ENCODE data around the gene RHOBTB3.

RHOBTB3 gene

DNA sequence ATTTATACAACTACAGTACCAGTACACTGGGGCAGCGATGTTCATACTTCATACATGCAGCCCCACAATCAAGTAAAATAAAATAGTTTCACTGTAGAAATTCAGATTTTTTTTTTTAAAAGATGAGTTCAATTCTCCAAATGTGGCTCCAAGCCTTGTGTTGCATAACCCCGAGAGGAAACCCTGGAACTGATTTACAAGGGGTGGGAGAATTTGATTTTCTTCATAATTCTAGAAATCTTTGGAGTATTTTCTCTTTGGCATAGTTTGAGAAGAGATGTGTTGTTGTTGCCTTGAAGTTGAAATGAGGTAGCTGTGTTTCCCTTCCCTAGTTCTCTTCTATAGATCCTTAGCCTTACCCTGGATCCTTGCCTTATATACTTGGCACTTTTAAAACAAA lies 3.1 kb downstream of the RHOBTB3 start:
- peaks cover 24% of the 10 kb centered on the region for H3K4me1 Mint-ChIP-seq
- no peak overlapping the region for H3K4me3 Mint-ChIP-seq
- H3K36me3 Mint-ChIP-seq, result no peaks in the 10 kb centered on the region
- no peak overlapping the region for H3K27ac Mint-ChIP-seq
- H3K27me3 Mint-ChIP-seq, result peaks cover 40% of the 10 kb centered on the region
- CTCF ChIA-PET, result interaction anchor here (0.9 to 1.3 kb wide), 3 partner anchors 11 to 48 kb away, joined by 3 read pairs; no protein-coding TSS in a partner anchor
- no peaks in the 10 kb centered on the region for H3K9me3 Mint-ChIP-seq
- no peak for DNase-seq

GRCh38 chr5:95734906-95735305 lies 3.8 kb downstream of the RHOBTB3 start:
- Mint-ChIP-seq H3K9me3 (no peaks in the 10 kb centered on the region), H3K4me3 (no peak overlapping the region), H3K27ac (no peak overlapping the region), H3K36me3 (no peaks in the 10 kb centered on the region), H3K27me3 (peaks cover 35% of the 10 kb centered on the region), H3K4me1 (peaks cover 19% of the 10 kb centered on the region)
- no peak for DNase-seq
- CTCF ChIA-PET, result interaction anchor here (1.0 to 1.3 kb wide), 2 partner anchors 16 to 47 kb away, joined by 3 read pairs; no protein-coding TSS in a partner anchor

GRCh38 chr5:95735406-95735805 lies 4.3 kb downstream of the RHOBTB3 start:
- Mint-ChIP-seq H3K4me1 (peaks cover 14% of the 10 kb centered on the region), H3K9me3 (no peaks in the 10 kb centered on the region), H3K27ac (no peak overlapping the region), H3K4me3 (no peak overlapping the region), H3K27me3 (peaks cover 33% of the 10 kb centered on the region), H3K36me3 (no peaks in the 10 kb centered on the region)
- CTCF ChIA-PET, result interaction anchor here (0.6 to 1.3 kb wide), 3 partner anchors 16 to 87 kb away, joined by 3 read pairs; partner anchors contain the start of gene GLRX
- DNase-seq, result no peak

DNA sequence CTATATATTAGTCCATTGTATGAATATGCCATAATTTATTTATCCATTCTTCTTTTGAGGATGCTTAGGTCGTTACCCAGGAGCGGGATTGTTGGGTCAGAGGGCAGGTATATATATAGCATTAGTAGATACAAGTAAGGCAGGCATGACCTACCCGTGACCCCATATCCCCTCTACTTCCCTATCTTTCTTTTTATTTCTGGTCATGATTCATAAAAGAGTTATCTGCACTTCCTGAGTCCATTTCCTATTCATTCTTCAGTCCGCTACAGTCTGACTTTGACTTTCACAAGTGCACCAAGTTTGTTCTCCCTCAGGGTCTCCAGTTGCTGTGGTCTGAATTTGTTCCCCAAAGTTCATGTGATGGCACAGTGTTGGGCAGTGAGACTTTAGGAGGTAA lies 6.9 kb downstream of the RHOBTB3 start:
- DNase-seq, result no peak
- Mint-ChIP-seq H3K9me3 (no peaks in the 10 kb centered on the region), H3K36me3 (no peaks in the 10 kb centered on the region), H3K4me1 (no peaks in the 10 kb centered on the region), H3K27me3 (peaks cover 13% of the 10 kb centered on the region), H3K4me3 (no peak overlapping the region), H3K27ac (no peak overlapping the region)
- CTCF ChIA-PET, result no interaction called here

DNA sequence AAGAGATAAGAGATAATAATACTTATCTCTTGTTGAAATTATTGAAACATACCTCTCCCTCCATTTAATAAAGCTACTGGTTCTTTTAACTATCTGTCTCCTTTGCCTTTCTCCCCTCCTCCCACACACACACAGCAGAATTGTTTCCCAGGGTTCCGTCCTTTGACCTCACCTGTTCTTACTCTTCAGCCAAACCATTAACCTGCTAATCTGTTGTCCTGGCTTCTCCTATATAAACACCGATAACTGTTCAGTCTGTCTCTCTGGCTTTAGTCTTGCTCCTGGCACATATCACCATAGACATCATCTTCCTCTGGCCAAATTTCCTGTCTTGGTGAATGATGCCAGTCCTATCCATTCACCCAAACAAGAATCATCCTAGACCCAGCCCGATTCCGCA lies 7.7 kb downstream of the RHOBTB3 start:
- no peaks in the 10 kb centered on the region for H3K4me1 Mint-ChIP-seq
- no peaks in the 10 kb centered on the region for H3K36me3 Mint-ChIP-seq
- H3K9me3 Mint-ChIP-seq, result no peaks in the 10 kb centered on the region
- H3K27me3 Mint-ChIP-seq, result peaks cover 21% of the 10 kb centered on the region
- no peak overlapping the region for H3K4me3 Mint-ChIP-seq
- no peak overlapping the region for H3K27ac Mint-ChIP-seq
- CTCF ChIA-PET, result no interaction called here
- no peak for DNase-seq

GRCh38 chr5:95739857-95740256 lies 8.7 kb downstream of the RHOBTB3 start:
- H3K9me3 Mint-ChIP-seq, result no peaks in the 10 kb centered on the region
- no peak overlapping the region for H3K27ac Mint-ChIP-seq
- H3K4me3 Mint-ChIP-seq, result no peak overlapping the region
- CTCF ChIA-PET, result no interaction called here
- H3K36me3 Mint-ChIP-seq, result no peaks in the 10 kb centered on the region
- DNase-seq, result no peak
- H3K27me3 Mint-ChIP-seq, result peaks cover 21% of the 10 kb centered on the region
- H3K4me1 Mint-ChIP-seq, result no peaks in the 10 kb centered on the region

GRCh38 chr5:95741458-95741857 lies 10.3 kb downstream of the RHOBTB3 start:
- no peaks in the 10 kb centered on the region for H3K4me1 Mint-ChIP-seq
- CTCF ChIA-PET, result no interaction called here
- no peak for DNase-seq
- H3K27ac Mint-ChIP-seq, result no peak overlapping the region
- H3K36me3 Mint-ChIP-seq, result no peaks in the 10 kb centered on the region
- peaks cover 10% of the 10 kb centered on the region for H3K27me3 Mint-ChIP-seq
- H3K9me3 Mint-ChIP-seq, result no peaks in the 10 kb centered on the region
- H3K4me3 Mint-ChIP-seq, result no peak overlapping the region

GRCh38 chr5:95743232-95743631 lies 12.1 kb downstream of the RHOBTB3 start:
- no peak overlapping the region for H3K4me3 Mint-ChIP-seq
- CTCF ChIA-PET, result no interaction called here
- no peak for DNase-seq
- peaks cover 15% of the 10 kb centered on the region for H3K27me3 Mint-ChIP-seq
- no peaks in the 10 kb centered on the region for H3K36me3 Mint-ChIP-seq
- H3K4me1 Mint-ChIP-seq, result peaks cover 5% of the 10 kb centered on the region
- no peaks in the 10 kb centered on the region for H3K9me3 Mint-ChIP-seq
- H3K27ac Mint-ChIP-seq, result no peak overlapping the region

- DNase-seq, result no peak
- no peaks in the 10 kb centered on the region for H3K9me3 Mint-ChIP-seq
- H3K36me3 Mint-ChIP-seq, result no peaks in the 10 kb centered on the region
- CTCF ChIA-PET, result no interaction called here
- H3K27me3 Mint-ChIP-seq, result peaks cover 15% of the 10 kb centered on the region
- H3K4me1 Mint-ChIP-seq, result peaks cover 5% of the 10 kb centered on the region
- no peak overlapping the region for H3K4me3 Mint-ChIP-seq
- H3K27ac Mint-ChIP-seq, result no peak overlapping the region
Observed at GRCh38 chr5:95743877-95744276, 12.7 kb downstream of the RHOBTB3 start.

GRCh38 chr5:95746194-95746593 lies 15.1 kb downstream of the RHOBTB3 start:
- CTCF ChIA-PET, result interaction anchor here (1.4 kb wide), 2 partner anchors 13 to 82 kb away, joined by 3 read pairs; no protein-coding TSS in a partner anchor
- Mint-ChIP-seq H3K4me3 (no peak overlapping the region), H3K9me3 (no peaks in the 10 kb centered on the region), H3K36me3 (no peaks in the 10 kb centered on the region), H3K27me3 (peaks cover 15% of the 10 kb centered on the region), H3K4me1 (peaks cover 5% of the 10 kb centered on the region), H3K27ac (no peak overlapping the region)
- DNase-seq, result no peak

GRCh38 chr5:95746722-95747679 lies 15.9 kb downstream of the RHOBTB3 start:
- DNase-seq, result no peak
- Mint-ChIP-seq H3K27me3 (peaks cover 15% of the 10 kb centered on the region), H3K4me1 (peaks cover 5% of the 10 kb centered on the region), H3K9me3 (no peaks in the 10 kb centered on the region), H3K27ac (no peak overlapping the region), H3K36me3 (no peaks in the 10 kb centered on the region), H3K4me3 (no peak overlapping the region)
- CTCF ChIA-PET, result interaction anchor here (1.4 kb wide), 1 partner anchor 83 kb away, joined by 3 read pairs; no protein-coding TSS in a partner anchor

- DNase-seq, result no peak
- no peaks in the 10 kb centered on the region for H3K9me3 Mint-ChIP-seq
- H3K27ac Mint-ChIP-seq, result no peak overlapping the region
- peaks cover 15% of the 10 kb centered on the region for H3K27me3 Mint-ChIP-seq
- CTCF ChIA-PET, result interaction anchor here (1.0 to 1.6 kb wide), 2 partner anchors 12 to 83 kb away, joined by 3 to 6 read pairs; no protein-coding TSS in a partner anchor
- peaks cover 5% of the 10 kb centered on the region for H3K4me1 Mint-ChIP-seq
- no peak overlapping the region for H3K4me3 Mint-ChIP-seq
- no peaks in the 10 kb centered on the region for H3K36me3 Mint-ChIP-seq
Observed at GRCh38 chr5:95748133-95748532, 17.0 kb downstream of the RHOBTB3 start.

DNA sequence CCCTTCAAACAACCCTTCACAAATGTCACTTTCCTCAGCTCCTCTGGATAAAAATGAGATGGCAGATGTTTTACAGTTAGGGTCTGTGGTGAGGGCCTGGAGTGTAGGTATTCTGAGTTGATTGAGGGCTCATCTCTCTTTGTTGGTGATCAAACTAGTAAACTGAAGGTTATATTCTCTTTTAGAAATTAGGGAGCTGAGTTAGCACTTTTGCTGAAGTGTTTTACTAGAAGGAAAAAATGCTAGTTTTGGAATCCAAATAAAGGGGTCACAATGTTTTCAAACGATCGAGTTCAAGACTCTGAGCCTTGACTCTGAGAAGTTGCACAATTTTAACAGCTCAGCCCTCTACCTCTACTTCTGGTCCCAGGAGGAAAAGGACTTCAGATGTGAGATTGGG lies 23.4 kb downstream of the RHOBTB3 start:
- no peak for DNase-seq
- CTCF ChIA-PET, result no interaction called here
- peaks cover 8% of the 10 kb centered on the region for H3K27me3 Mint-ChIP-seq
- no peak overlapping the region for H3K4me3 Mint-ChIP-seq
- H3K9me3 Mint-ChIP-seq, result no peaks in the 10 kb centered on the region
- peaks cover 3% of the 10 kb centered on the region for H3K4me1 Mint-ChIP-seq
- H3K27ac Mint-ChIP-seq, result no peak overlapping the region
- no peaks in the 10 kb centered on the region for H3K36me3 Mint-ChIP-seq

GRCh38 chr5:95759005-95759404 lies 27.9 kb downstream of the RHOBTB3 start:
- no peak for DNase-seq
- CTCF ChIA-PET, result interaction anchor here (1.3 kb wide), 1 partner anchor 95 kb away, joined by 5 read pairs; no protein-coding TSS in a partner anchor
- no peak overlapping the region for H3K4me3 Mint-ChIP-seq
- H3K27ac Mint-ChIP-seq, result no peak overlapping the region
- no peaks in the 10 kb centered on the region for H3K9me3 Mint-ChIP-seq
- H3K36me3 Mint-ChIP-seq, result no peaks in the 10 kb centered on the region
- H3K27me3 Mint-ChIP-seq, result peaks cover 9% of the 10 kb centered on the region
- H3K4me1 Mint-ChIP-seq, result peaks cover 37% of the 10 kb centered on the region

DNA sequence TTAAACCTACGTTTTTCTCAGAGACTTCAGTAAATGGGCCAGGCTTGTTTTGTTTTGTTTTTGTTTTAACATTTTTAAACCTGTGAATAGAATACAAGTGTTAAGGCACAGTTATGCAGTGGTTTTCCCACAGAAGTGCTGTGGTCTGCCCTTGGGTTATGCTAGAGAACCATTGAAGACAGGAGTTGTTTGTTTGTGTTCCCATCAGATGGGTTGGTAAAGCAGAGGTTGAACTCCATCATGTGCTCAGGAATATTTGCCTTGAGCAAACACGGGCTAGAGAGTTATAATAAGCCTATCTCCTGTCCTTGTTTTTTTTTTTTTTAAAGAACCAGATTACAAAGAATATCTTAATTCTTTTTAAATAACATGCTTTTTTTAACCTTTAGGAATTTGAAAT lies 28.5 kb downstream of the RHOBTB3 start:
- Mint-ChIP-seq H3K4me3 (no peak overlapping the region), H3K4me1 (peaks cover 37% of the 10 kb centered on the region), H3K36me3 (no peaks in the 10 kb centered on the region), H3K27me3 (peaks cover 8% of the 10 kb centered on the region), H3K27ac (no peak overlapping the region), H3K9me3 (no peaks in the 10 kb centered on the region)
- no peak for DNase-seq
- CTCF ChIA-PET, result interaction anchor here (0.8 to 1.3 kb wide), 4 partner anchors 11 to 128 kb away, joined by 3 to 5 read pairs (median 3); no protein-coding TSS in a partner anchor
